DOHH2 (cell line): Measurements from ENCODE around the gene CYP11A1.

Experiments
- EZH2phosphoT487 ChIP-seq: fragments of 200-600 bp; sonication (generic); IDR thresholded peaks from 2 replicates; pipeline ENCODE4 v1.6.1; 2017; ENCODE audit warnings: borderline replicate concordance, mild to moderate bottlenecking, antibody characterized with exemption, low read length, moderate library complexity, mixed read lengths
- TF ChIP-seq, protein P1 (sequence below): fragments of 200-600 bp; sonication (generic); IDR thresholded peaks from one replicate; pipeline ENCODE4 v1.5.1; 2014; ENCODE audit warnings: antibody characterized with exemption, mild to moderate bottlenecking, low read depth, low read length; ENCODE audit not compliant: poor library complexity, severe bottlenecking

DNA sequence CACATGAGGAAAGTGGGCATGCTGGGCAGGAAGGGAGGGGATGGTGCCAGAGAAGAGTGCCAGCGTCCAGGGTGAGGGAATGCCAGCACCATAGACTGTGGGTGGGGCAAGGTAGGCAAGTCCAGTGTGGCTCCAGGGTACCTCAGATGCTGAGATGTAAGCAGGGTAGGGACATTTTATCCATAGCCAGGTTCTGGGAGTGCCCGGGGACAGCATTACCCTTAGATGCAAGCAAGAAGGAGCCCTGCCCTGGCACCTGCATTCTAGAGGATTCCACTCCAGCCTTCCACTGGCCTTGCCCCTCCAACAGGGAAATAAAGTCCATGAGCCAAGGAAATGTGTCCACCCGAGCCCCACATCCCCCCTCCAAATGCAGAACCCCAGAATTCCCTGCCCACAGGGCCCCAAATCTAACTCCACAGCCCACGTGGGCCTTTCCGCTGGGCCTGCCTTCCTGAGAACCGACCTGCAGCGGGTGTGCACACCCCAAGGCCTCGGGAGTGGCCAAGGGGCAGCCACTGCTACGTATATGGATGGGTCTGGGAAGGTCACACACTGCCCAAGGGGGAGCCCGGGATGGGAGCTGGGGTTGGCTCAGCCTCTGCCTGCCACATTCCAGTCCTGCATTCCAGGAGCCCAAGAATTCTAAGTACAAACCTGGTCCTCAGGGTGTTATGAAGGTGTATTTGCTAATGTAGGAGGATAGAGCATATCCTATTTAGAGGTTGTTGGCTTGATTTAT lies 20.3 kb upstream of the CYP11A1 start:
- TF ChIP-seq, protein P1, sequence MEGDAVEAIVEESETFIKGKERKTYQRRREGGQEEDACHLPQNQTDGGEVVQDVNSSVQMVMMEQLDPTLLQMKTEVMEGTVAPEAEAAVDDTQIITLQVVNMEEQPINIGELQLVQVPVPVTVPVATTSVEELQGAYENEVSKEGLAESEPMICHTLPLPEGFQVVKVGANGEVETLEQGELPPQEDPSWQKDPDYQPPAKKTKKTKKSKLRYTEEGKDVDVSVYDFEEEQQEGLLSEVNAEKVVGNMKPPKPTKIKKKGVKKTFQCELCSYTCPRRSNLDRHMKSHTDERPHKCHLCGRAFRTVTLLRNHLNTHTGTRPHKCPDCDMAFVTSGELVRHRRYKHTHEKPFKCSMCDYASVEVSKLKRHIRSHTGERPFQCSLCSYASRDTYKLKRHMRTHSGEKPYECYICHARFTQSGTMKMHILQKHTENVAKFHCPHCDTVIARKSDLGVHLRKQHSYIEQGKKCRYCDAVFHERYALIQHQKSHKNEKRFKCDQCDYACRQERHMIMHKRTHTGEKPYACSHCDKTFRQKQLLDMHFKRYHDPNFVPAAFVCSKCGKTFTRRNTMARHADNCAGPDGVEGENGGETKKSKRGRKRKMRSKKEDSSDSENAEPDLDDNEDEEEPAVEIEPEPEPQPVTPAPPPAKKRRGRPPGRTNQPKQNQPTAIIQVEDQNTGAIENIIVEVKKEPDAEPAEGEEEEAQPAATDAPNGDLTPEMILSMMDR, result no peak
- no peak for TF ChIP-seq EZH2phosphoT487
